GM21737 (cell line): ENCODE data around the gene EN2.
"Not testable (repeated sequence)": the region's sequence is repeated elsewhere in the genome, so short reads cannot be mapped to it uniquely, and the experiment has no call there.

Source experiments
- ATAC-seq: cut with Tn5 transposase; IDR thresholded peaks from one replicate; pipeline ENCODE4 v1.9.1; 2021; ENCODE audit warnings: mild to moderate bottlenecking, moderate library complexity; ENCODE audit not compliant: unreplicated experiment

The EN2 gene

GRCh38 chr7:155425887-155426286, 32.0 kb upstream of the EN2 start:
- no peak for ATAC-seq

GRCh38 chr7:155426543-155427410, 31.2 kb upstream of the EN2 start:
- ATAC-seq, result no peak

- ATAC-seq, result no peak
Observed at GRCh38 chr7:155427411-155428038, 30.4 kb upstream of the EN2 start.

- ATAC-seq, result no peak
Observed at GRCh38 chr7:155428171-155428834, 29.6 kb upstream of the EN2 start.

- no peak for ATAC-seq
Observed at GRCh38 chr7:155429651-155430050, 28.3 kb upstream of the EN2 start.

- no peak for ATAC-seq
Observed at GRCh38 chr7:155430606-155431005, 27.3 kb upstream of the EN2 start.

GRCh38 chr7:155431231-155431630, 26.7 kb upstream of the EN2 start:
- no peak for ATAC-seq

- ATAC-seq, result no peak
Observed at GRCh38 chr7:155431711-155432110, 26.2 kb upstream of the EN2 start.

- ATAC-seq, result no peak
Observed at GRCh38 chr7:155435110-155435509, 22.8 kb upstream of the EN2 start.

GRCh38 chr7:155437836-155438235, 20.1 kb upstream of the EN2 start:
- ATAC-seq, result no peak

- ATAC-seq, result no peak
Observed at GRCh38 chr7:155438777-155439176, 19.2 kb upstream of the EN2 start.

- ATAC-seq, result no peak
Observed at GRCh38 chr7:155439311-155440017, 18.5 kb upstream of the EN2 start.

- no peak for ATAC-seq
Observed at GRCh38 chr7:155440018-155440410, 17.9 kb upstream of the EN2 start.

- ATAC-seq, result no peak
Observed at GRCh38 chr7:155441856-155442255, 16.1 kb upstream of the EN2 start.

- ATAC-seq, result no peak
Observed at GRCh38 chr7:155444746-155445145, 13.2 kb upstream of the EN2 start.

- not testable (repeated sequence) for ATAC-seq
Observed at GRCh38 chr7:155445606-155446005, 12.3 kb upstream of the EN2 start.

GRCh38 chr7:155447603-155448002, 10.3 kb upstream of the EN2 start:
- ATAC-seq, result no peak

GRCh38 chr7:155448632-155449007, 9.3 kb upstream of the EN2 start:
- no peak for ATAC-seq

- ATAC-seq, result no peak
Observed at GRCh38 chr7:155449008-155449868, 8.7 kb upstream of the EN2 start.

- no peak for ATAC-seq
Observed at GRCh38 chr7:155449869-155450557, 7.9 kb upstream of the EN2 start.
